ENCODE measurements around the gene KRTAP12-1. TPM values are rescaled to one million over a fixed set of nuclear protein-coding genes. Genes with fewer than 3 reads are reported as not detected.
"Not testable (repeated sequence)": the region's sequence is repeated elsewhere in the genome, so short reads cannot be mapped to it uniquely, and the experiment has no call there.

KRTAP12-1 gene
- total RNA-seq, 2 donors from 2014 or later, result not detected

- no peak overlapping the region for H3K4me3 ChIP-seq
- H3K9me3 ChIP-seq, result peaks cover 0 to 1% of the 10 kb centered on the region in 2 donors
- no peaks in the 10 kb centered on the region for H3K27me3 ChIP-seq
- DNase-seq (ENCODE audit: low spot score), result peak; percentile 28
- no peak overlapping the region for H3K27ac ChIP-seq
- no peaks in the 10 kb centered on the region for H3K4me1 ChIP-seq
- H3K36me3 ChIP-seq, result no peaks in the 10 kb centered on the region
- no peak for TF ChIP-seq CTCF (IDR thresholded peaks at IDR 0.05)
Observed at GRCh38 chr21:44650973-44651675, 30.8 kb downstream of the KRTAP12-1 start.

DNA sequence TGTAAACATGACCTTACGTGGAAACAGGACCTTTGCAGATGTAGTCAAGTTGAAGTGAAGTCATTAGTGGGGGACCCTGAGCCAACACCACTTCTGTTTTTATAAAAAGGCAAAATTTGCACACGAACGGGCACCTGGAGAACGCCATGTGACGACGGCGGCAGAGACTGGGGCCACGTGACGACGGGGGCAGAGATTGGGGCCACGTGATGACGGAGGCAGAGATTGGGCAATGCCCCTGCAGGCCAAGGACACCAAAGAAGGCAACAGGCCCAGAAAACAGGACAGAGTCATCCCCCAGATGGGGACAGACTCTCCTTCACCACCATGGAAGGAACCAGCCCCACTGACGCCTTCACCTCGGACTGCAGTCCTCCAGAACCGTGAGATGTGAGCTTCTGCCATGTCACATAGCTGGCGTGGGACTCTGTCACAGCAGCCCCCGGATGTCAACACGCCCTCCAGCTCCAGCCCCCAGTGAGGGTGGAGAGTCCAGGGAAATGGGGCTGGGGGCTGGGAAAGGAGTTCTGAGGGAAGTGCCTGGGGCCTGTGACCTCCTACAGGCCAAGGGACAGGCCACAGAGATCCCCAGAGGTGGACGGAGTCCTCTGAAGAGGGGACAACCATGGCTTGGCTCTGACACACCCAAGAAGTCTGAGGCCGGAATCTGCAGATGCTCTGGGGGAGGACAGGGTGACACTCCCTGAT, 31.5 kb downstream of the KRTAP12-1 start:
- H3K36me3 ChIP-seq, result no peaks in the 10 kb centered on the region
- no peak for TF ChIP-seq CTCF (IDR thresholded peaks at IDR 0.05)
- no peak overlapping the region for H3K27ac ChIP-seq
- no peaks in the 10 kb centered on the region for H3K4me1 ChIP-seq
- H3K27me3 ChIP-seq, result no peaks in the 10 kb centered on the region
- H3K4me3 ChIP-seq, result no peak overlapping the region
- peaks cover 0 to 3% of the 10 kb centered on the region in 2 donors for H3K9me3 ChIP-seq
- DNase-seq (ENCODE audit: low spot score), result no peak

DNA sequence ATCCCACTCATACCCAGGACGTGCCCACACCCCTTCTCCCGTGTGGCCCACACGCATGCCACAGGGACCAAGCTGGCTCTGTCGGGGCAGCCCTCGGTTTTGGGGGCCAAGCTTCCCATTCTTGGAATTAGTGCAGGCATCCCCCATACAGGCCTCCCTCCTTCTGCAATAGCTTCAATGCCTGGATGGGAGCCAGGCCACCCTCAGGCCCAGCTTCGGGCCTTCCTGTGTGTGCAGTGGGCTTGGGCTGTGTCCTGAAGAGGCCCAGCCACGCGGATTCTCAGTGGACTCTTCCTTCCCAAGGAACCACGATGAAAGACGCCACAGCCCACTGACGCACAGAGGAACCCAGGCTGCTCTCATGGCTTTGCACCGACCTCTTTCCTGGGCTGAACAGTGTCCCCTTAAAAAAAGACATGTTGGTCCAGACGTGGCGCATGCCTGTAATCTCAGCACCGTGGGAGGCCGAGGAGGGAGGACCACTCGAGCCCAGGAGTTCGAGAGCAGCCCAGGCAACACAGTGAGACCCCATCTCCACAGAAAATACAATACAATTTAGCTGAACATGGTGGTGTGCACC, 32.4 kb downstream of the KRTAP12-1 start:
- H3K9me3 ChIP-seq, result peaks cover 0 to 11% of the 10 kb centered on the region in 2 donors
- no peaks in the 10 kb centered on the region for H3K27me3 ChIP-seq
- DNase-seq (ENCODE audit: low spot score), result peak; percentile 36
- H3K4me1 ChIP-seq, result no peaks in the 10 kb centered on the region
- H3K36me3 ChIP-seq, result no peaks in the 10 kb centered on the region
- no peak overlapping the region for H3K27ac ChIP-seq
- TF ChIP-seq CTCF (IDR thresholded peaks at IDR 0.05), result no peak
- no peak overlapping the region for H3K4me3 ChIP-seq

GRCh38 chr21:44648557-44649311, 33.2 kb downstream of the KRTAP12-1 start:
- H3K4me1 ChIP-seq, result no peaks in the 10 kb centered on the region
- H3K9me3 ChIP-seq, result peaks cover 0 to 17% of the 10 kb centered on the region in 2 donors
- DNase-seq (ENCODE audit: low spot score), result peak; percentile 23
- no peaks in the 10 kb centered on the region for H3K36me3 ChIP-seq
- H3K27me3 ChIP-seq, result no peaks in the 10 kb centered on the region
- no peak overlapping the region for H3K4me3 ChIP-seq
- no peak overlapping the region for H3K27ac ChIP-seq
- TF ChIP-seq CTCF (IDR thresholded peaks at IDR 0.05), result no peak

DNA sequence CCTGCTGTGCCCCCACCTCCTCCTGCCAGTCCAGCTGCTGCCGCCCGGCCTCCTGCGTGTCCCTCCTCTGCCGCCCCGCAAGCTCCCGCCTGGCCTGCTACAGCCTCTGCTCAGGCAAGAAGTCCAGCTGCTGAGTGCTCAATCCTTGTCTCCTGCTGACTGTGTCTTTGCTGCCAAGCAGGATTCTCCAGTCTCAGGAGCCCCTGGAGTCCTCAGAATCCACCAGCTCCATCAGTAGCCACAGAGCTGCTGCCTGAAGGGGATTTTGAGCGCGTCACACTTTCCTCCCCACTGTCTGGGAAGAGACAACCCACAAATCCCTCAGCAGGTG, 34.8 kb downstream of the KRTAP12-1 start:
- peak; percentile 23 for DNase-seq (ENCODE audit: low spot score)
- Histone ChIP-seq H3K9me3 (peaks cover 0 to 17% of the 10 kb centered on the region in 2 donors), H3K4me3 (no peak overlapping the region), H3K27me3 (no peaks in the 10 kb centered on the region), H3K36me3 (no peaks in the 10 kb centered on the region), H3K4me1 (no peaks in the 10 kb centered on the region), H3K27ac (no peak overlapping the region)
- TF ChIP-seq CTCF (IDR thresholded peaks at IDR 0.05), result no peak

- peak; percentile 47 for DNase-seq (ENCODE audit: low spot score)
- H3K4me3 ChIP-seq, H3K36me3 ChIP-seq, H3K27ac ChIP-seq, H3K4me1 ChIP-seq, H3K27me3 ChIP-seq: not testable (repeated sequence)
- H3K9me3 ChIP-seq, result peaks cover 0 to 17% of the 10 kb centered on the region in 2 donors
Observed at GRCh38 chr21:44646366-44647221, 35.4 kb downstream of the KRTAP12-1 start, which contains the start of gene KRTAP10-11. TSS of gene KRTAP10-11 (plus strand) at chr21:44646414. CDS start at chr21:44646459, 45 bp downstream.
